Activated B cell treated with CpG ODN at 0.5 μM for 24 hours (primary cell): Measurements from ENCODE around the gene STXBP3. TPM values are rescaled to one million over a fixed set of nuclear protein-coding genes. Genes with fewer than 3 reads are reported as not detected.

Experiments
- ATAC-seq: fragments of 200-7000 bp; cut with Tn5 transposase; one replicate; pipeline ENCODE4 v1.10.0; 2021; ENCODE audit warnings: low read depth, mild to moderate bottlenecking, moderate library complexity
- CTCF ChIA-PET: fragments of 350-600 bp; sonication (Branson Sonifier 250); formaldehyde crosslinking; loops from one replicate; lab custom pipeline; 2021; ENCODE audit warnings: antibody characterized with exemption; lab: Charles Lee
- POLR2A ChIA-PET: fragments of 350-600 bp; sonication (Branson Sonifier 250); formaldehyde crosslinking; loops from one replicate; lab custom pipeline; 2021; ENCODE audit warnings: antibody characterized with exemption; lab: Charles Lee
- DNase-seq: peaks from one replicate; pipeline ENCODE4 v3.0.0; 2022
- H3K27ac Mint-ChIP-seq: one replicate; pipeline ENCODE4 v1.8.0; 2020; ENCODE audit warnings: mixed read lengths
- H3K27me3 Mint-ChIP-seq: one replicate; pipeline ENCODE4 v1.8.0; 2021; ENCODE audit warnings: mixed read lengths
- H3K36me3 Mint-ChIP-seq: one replicate; pipeline ENCODE4 v1.8.0; 2021; ENCODE audit warnings: low read depth, mixed read lengths
- H3K4me1 Mint-ChIP-seq: one replicate; pipeline ENCODE4 v1.8.0; 2021; ENCODE audit warnings: mixed read lengths
- H3K4me3 Mint-ChIP-seq: one replicate; pipeline ENCODE4 v1.8.0; 2020; ENCODE audit warnings: mild to moderate bottlenecking, mixed read lengths
- H3K9me3 Mint-ChIP-seq: one replicate; pipeline ENCODE4 v1.8.0; 2020; ENCODE audit warnings: mixed read lengths
- intact Hi-C: fragments of 100-400 bp; cut with micrococcal nuclease; formaldehyde crosslinking; loops from one replicate; pipeline ENCODE4 v1.15.1; 2024
- total RNA-seq: library from RNA; stranded (reverse); gene quantifications from 2 replicates; pipeline ENCODE4 v1.2.3, GENCODE V29; 2022
- TF ChIP-seq, protein P1 (sequence below): fragments of 200-600 bp; IDR thresholded peaks from one replicate; pipeline ENCODE4 v1.8.0; 2022; ENCODE audit warnings: antibody characterized with exemption, mild to moderate bottlenecking

STXBP3 gene
- total RNA-seq, 1 donor from 2014 or later, result 46.4 TPM

DNA sequence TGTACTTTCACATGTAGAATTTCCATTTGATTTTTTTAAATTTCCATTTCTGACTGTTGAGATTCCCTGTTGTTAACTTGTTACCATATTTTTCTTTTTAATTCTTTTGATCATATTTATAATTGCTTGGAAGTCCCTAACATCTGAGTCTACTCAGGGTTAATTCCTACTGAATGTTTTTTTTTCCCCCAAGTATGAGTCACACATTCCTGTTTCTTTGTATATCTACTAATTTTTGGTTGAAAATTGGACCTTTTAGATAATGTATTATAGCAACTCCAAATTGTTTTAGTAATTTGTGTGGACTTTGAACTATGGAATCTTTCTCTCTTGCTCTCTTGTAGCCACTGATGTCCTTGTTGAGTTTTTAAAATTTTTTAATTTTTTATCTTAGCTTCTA is 54.6 kb downstream of the STXBP3 start:
- Mint-ChIP-seq H3K27ac (no peak overlapping the region), H3K4me1 (no peaks in the 10 kb centered on the region), H3K36me3 (peaks cover 61% of the 10 kb centered on the region), H3K9me3 (no peaks in the 10 kb centered on the region), H3K4me3 (no peak overlapping the region), H3K27me3 (no peaks in the 10 kb centered on the region)
- ChIA-PET POLR2A (no interaction called here), CTCF (no interaction called here)
- TF ChIP-seq, protein P1, sequence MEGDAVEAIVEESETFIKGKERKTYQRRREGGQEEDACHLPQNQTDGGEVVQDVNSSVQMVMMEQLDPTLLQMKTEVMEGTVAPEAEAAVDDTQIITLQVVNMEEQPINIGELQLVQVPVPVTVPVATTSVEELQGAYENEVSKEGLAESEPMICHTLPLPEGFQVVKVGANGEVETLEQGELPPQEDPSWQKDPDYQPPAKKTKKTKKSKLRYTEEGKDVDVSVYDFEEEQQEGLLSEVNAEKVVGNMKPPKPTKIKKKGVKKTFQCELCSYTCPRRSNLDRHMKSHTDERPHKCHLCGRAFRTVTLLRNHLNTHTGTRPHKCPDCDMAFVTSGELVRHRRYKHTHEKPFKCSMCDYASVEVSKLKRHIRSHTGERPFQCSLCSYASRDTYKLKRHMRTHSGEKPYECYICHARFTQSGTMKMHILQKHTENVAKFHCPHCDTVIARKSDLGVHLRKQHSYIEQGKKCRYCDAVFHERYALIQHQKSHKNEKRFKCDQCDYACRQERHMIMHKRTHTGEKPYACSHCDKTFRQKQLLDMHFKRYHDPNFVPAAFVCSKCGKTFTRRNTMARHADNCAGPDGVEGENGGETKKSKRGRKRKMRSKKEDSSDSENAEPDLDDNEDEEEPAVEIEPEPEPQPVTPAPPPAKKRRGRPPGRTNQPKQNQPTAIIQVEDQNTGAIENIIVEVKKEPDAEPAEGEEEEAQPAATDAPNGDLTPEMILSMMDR, result no peak
- intact Hi-C loops, result loop anchor here (5.0 kb wide), 1 partner anchor 96 kb away; no protein-coding TSS in a partner anchor
- DNase-seq (no peak), ATAC-seq (no peak)

DNA sequence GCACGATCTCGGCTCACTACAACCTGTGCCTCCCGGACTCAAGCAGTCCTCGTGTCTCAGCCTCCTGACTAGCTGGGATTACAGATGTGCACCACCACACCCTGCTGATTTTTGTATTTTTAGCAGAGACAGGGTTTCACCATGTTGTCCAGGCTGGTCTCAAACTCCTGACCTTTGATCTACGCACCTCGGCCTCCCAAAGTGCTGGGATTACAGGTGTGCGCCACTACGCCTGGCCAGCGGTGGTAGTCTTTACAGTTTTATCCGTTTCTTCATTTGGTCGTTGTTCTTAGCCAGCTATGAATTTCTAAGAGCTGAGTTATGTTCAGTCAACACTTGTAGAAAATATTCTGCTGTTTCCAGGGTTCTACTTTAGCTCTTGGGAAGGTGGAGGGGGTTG is 57.1 kb downstream of the STXBP3 start:
- H3K36me3 Mint-ChIP-seq, result peaks cover 66% of the 10 kb centered on the region
- no peaks in the 10 kb centered on the region for H3K27me3 Mint-ChIP-seq
- DNase-seq (no peak), ATAC-seq (no peak)
- H3K27ac Mint-ChIP-seq, result no peak overlapping the region
- ChIA-PET CTCF (no interaction called here), POLR2A (no interaction called here)
- no peaks in the 10 kb centered on the region for H3K4me1 Mint-ChIP-seq
- intact Hi-C loops, result loop anchor here (5.0 kb wide), 1 partner anchor 94 kb away; no protein-coding TSS in a partner anchor
- TF ChIP-seq, protein P1, result no peak
- no peaks in the 10 kb centered on the region for H3K9me3 Mint-ChIP-seq
- H3K4me3 Mint-ChIP-seq, result no peak overlapping the region

DNA sequence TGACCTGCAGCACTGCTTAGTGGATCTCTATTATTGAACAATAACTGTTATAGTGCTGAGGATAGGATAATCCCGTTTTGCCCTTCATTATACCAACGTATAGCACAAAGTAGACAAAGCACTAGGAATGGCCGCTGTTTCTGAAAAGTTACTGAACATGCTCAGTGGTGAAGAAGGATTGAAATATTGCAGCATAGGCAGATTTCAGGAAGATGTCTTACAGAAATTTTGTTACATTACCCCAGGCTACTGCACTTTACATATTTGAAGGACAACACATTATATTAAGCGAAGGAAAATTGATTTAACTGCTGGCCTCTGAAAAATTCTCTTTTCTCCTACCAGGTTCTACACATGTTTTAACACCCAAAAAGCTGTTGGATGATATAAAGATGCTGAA is 62.0 kb downstream of the STXBP3 start:
- no peak for DNase-seq
- no peak for ATAC-seq
- no peaks in the 10 kb centered on the region for H3K27me3 Mint-ChIP-seq
- H3K27ac Mint-ChIP-seq, result no peak overlapping the region
- CTCF ChIA-PET, result no interaction called here
- no peaks in the 10 kb centered on the region for H3K4me1 Mint-ChIP-seq
- H3K4me3 Mint-ChIP-seq, result no peak overlapping the region
- intact Hi-C loops, result loop anchor here (5.0 kb wide), 1 partner anchor 69 kb away; the partner anchor contains the start of gene GPSM2
- TF ChIP-seq, protein P1, result no peak
- H3K9me3 Mint-ChIP-seq, result no peaks in the 10 kb centered on the region
- POLR2A ChIA-PET, result no interaction called here
- H3K36me3 Mint-ChIP-seq, result peaks cover 54% of the 10 kb centered on the region

DNA sequence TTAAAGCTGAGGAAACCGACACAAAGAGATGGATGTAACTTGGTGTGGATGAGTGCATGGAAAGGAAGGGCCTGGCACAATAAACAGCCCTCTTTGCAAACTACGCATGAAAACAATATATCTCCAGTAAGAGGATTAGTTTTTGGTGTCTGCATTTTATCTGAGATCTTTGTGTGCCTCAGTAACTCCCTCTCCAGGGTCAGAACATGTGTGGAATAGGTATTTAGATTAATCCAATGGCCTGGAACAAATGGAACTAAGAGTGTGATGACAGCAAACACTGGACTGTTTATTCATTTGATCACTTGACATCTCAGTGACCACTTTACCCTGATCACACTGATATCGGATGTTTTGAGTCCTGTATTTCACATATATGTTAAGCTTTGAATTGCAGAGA is 65.1 kb downstream of the STXBP3 start:
- ChIA-PET POLR2A (no interaction called here), CTCF (no interaction called here)
- H3K9me3 Mint-ChIP-seq, result no peaks in the 10 kb centered on the region
- no peak overlapping the region for H3K27ac Mint-ChIP-seq
- TF ChIP-seq, protein P1, result no peak
- no peak overlapping the region for H3K4me3 Mint-ChIP-seq
- peaks cover 33% of the 10 kb centered on the region for H3K36me3 Mint-ChIP-seq
- ATAC-seq (no peak), DNase-seq (no peak)
- intact Hi-C loops, result no loop called here
- H3K4me1 Mint-ChIP-seq, result no peaks in the 10 kb centered on the region
- no peaks in the 10 kb centered on the region for H3K27me3 Mint-ChIP-seq

DNA sequence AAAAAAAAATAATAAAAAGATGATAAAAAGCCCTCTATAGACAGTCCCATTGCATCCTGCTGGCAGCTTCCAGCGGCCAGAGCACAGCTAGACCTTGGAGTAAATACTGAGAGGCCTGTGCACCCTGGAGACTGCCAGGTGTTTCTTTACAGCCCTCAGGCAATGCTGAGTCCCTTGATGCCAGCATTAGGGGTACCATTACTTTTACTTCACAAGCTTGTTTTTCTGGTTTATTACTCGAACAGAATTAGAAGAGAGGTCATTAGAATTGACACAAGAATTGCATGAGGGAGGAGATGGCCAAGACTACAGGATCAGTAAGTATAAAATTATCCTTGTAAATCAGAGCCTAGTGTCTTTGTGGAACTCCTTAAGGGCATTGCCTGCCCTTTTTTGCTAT is 66.9 kb downstream of the STXBP3 start:
- Mint-ChIP-seq H3K27ac (no peak overlapping the region), H3K27me3 (no peaks in the 10 kb centered on the region), H3K4me3 (no peak overlapping the region), H3K9me3 (no peaks in the 10 kb centered on the region), H3K36me3 (peaks cover 22% of the 10 kb centered on the region), H3K4me1 (no peaks in the 10 kb centered on the region)
- no peak for DNase-seq
- ChIA-PET POLR2A (no interaction called here), CTCF (no interaction called here)
- intact Hi-C loops, result no loop called here
- ATAC-seq, result no peak
- TF ChIP-seq, protein P1, result no peak
